HG02938 (cell line): Measurements from ENCODE around the gene RBM22.
A peak's percentile ranks its signal among the peaks of the same experiment; 100 is the strongest.
"Not testable (repeated sequence)": the region's sequence is repeated elsewhere in the genome, so short reads cannot be mapped to it uniquely, and the experiment has no call there.

Source experiments
- ATAC-seq: cut with Tn5 transposase; IDR thresholded peaks from one replicate; pipeline ENCODE4 v1.9.1; 2021; ENCODE audit warnings: mild to moderate bottlenecking, moderate library complexity; ENCODE audit not compliant: unreplicated experiment

RBM22 gene

GRCh38 chr5:150700594-150701377, at the start of gene RBM22:
Gene RBM22 (minus strand): TSS chr5:150701062. CDS start chr5:150700985, 77 bp downstream.
- peak; percentile 93 for ATAC-seq

GRCh38 chr5:150750469-150750868, 49.6 kb upstream of the RBM22 start:
- ATAC-seq: no peak

GRCh38 chr5:150743142-150743488, 42.3 kb upstream of the RBM22 start:
- not testable (repeated sequence) for ATAC-seq

- not testable (repeated sequence) for ATAC-seq
These were observed 41.7 kb upstream of the RBM22 start for GRCh38 chr5:150742455-150743141.

- no peak for ATAC-seq
These were observed 40.1 kb upstream of the RBM22 start for GRCh38 chr5:150740992-150741391.

- ATAC-seq: no peak
These were observed 38.0 kb upstream of the RBM22 start for GRCh38 chr5:150738862-150739261.

GRCh38 chr5:150734579-150735384, 33.9 kb upstream of the RBM22 start:
- ATAC-seq: no peak

- no peak for ATAC-seq
These were observed 30.9 kb upstream of the RBM22 start for GRCh38 chr5:150731669-150732242.

- ATAC-seq: no peak
These were observed 29.0 kb upstream of the RBM22 start for GRCh38 chr5:150729859-150730258.

GRCh38 chr5:150723845-150724244, 23.0 kb upstream of the RBM22 start:
- no peak for ATAC-seq

- no peak for ATAC-seq
These were observed 9.3 kb upstream of the RBM22 start for GRCh38 chr5:150710165-150710564.

- no peak for ATAC-seq
These were observed 6.0 kb upstream of the RBM22 start for GRCh38 chr5:150706776-150707390.

GRCh38 chr5:150703762-150704161, 2.9 kb upstream of the RBM22 start:
- ATAC-seq: no peak

- ATAC-seq: peak; percentile 15
These were observed 642 bp downstream of the RBM22 start for GRCh38 chr5:150700246-150700593.

GRCh38 chr5:150694612-150695011, 6.2 kb downstream of the RBM22 start:
- no peak for ATAC-seq

GRCh38 chr5:150692276-150692675, 8.6 kb downstream of the RBM22 start:
- no peak for ATAC-seq

- ATAC-seq: no peak
These were observed 10.1 kb downstream of the RBM22 start for GRCh38 chr5:150690760-150691159.

GRCh38 chr5:150689120-150689519, 11.7 kb downstream of the RBM22 start:
- ATAC-seq: no peak

GRCh38 chr5:150676578-150676977, 24.3 kb downstream of the RBM22 start:
- no peak for ATAC-seq

- ATAC-seq: no peak
These were observed 25.8 kb downstream of the RBM22 start for GRCh38 chr5:150675069-150675468.

- ATAC-seq: no peak
These were observed 26.5 kb downstream of the RBM22 start for GRCh38 chr5:150674341-150674821.
